ENCODE data around the gene ETNK2. TPM values are rescaled to one million over a fixed set of nuclear protein-coding genes. Genes with fewer than 3 reads are reported as not detected.
A peak's percentile ranks its signal among the peaks of the same experiment; 100 is the strongest.

Gene ETNK2
- total and polyA plus RNA-seq, 4 donors: 18.2 to 65.4 (median 41.4) TPM

- H3K4me3 ChIP-seq (ENCODE audit: low read depth, low read length): no peak overlapping the region
- no peak overlapping the region for H3K27ac ChIP-seq (ENCODE audit: low read depth, low read length)
- WGBS (ENCODE audit: insufficient coverage): 100% methylated on average over 2 of the region's 2 CpGs
- H3K27me3 ChIP-seq (ENCODE audit: control insufficient read depth, insufficient read depth, low read length): peaks cover 13% of the 10 kb centered on the region
- no peak for DNase-seq (ENCODE audit: low read depth in 4 of 6, low spot score in 6 of 6)
- H3K9me3 ChIP-seq (ENCODE audit: control insufficient read depth, insufficient read depth, low read length): no peaks in the 10 kb centered on the region
- peaks cover 58% of the 10 kb centered on the region for H3K4me1 ChIP-seq (ENCODE audit: control insufficient read depth, insufficient read depth, low read length)
- no peaks in the 10 kb centered on the region for H3K36me3 ChIP-seq (ENCODE audit: control insufficient read depth, insufficient read depth, low read length)
These were observed 42.2 kb upstream of the ETNK2 start for GRCh38 chr1:204194080-204194479.

GRCh38 chr1:204192589-204193352 lies 40.9 kb upstream of the ETNK2 start:
- no peak for DNase-seq (ENCODE audit: low read depth in 4 of 6, low spot score in 6 of 6)
- H3K9me3 ChIP-seq (ENCODE audit: control insufficient read depth, insufficient read depth, low read length): no peaks in the 10 kb centered on the region
- no peak overlapping the region for H3K4me3 ChIP-seq (ENCODE audit: low read depth, low read length)
- 60% methylated on average over 1 of the region's 3 CpGs for WGBS (ENCODE audit: insufficient coverage)
- no peak overlapping the region for H3K27ac ChIP-seq (ENCODE audit: low read depth, low read length)
- H3K27me3 ChIP-seq (ENCODE audit: control insufficient read depth, insufficient read depth, low read length): peaks cover 18% of the 10 kb centered on the region
- H3K36me3 ChIP-seq (ENCODE audit: control insufficient read depth, insufficient read depth, low read length): no peaks in the 10 kb centered on the region
- H3K4me1 ChIP-seq (ENCODE audit: control insufficient read depth, insufficient read depth, low read length): peaks cover 50% of the 10 kb centered on the region

GRCh38 chr1:204192046-204192445 lies 40.2 kb upstream of the ETNK2 start:
- H3K27ac ChIP-seq (ENCODE audit: low read depth, low read length): peak overlapping the region; percentile 26
- H3K9me3 ChIP-seq (ENCODE audit: control insufficient read depth, insufficient read depth, low read length): no peaks in the 10 kb centered on the region
- no peak overlapping the region for H3K4me3 ChIP-seq (ENCODE audit: low read depth, low read length)
- H3K4me1 ChIP-seq (ENCODE audit: control insufficient read depth, insufficient read depth, low read length): peaks cover 50% of the 10 kb centered on the region
- H3K27me3 ChIP-seq (ENCODE audit: control insufficient read depth, insufficient read depth, low read length): peaks cover 22% of the 10 kb centered on the region
- no peaks in the 10 kb centered on the region for H3K36me3 ChIP-seq (ENCODE audit: control insufficient read depth, insufficient read depth, low read length)
- no peak for DNase-seq (ENCODE audit: low read depth in 4 of 6, low spot score in 6 of 6)
- WGBS (ENCODE audit: insufficient coverage): 100% methylated on average over 1 of the region's 2 CpGs

GRCh38 chr1:204191456-204191855 lies 39.6 kb upstream of the ETNK2 start:
- Histone ChIP-seq H3K36me3 (ENCODE audit: control insufficient read depth, insufficient read depth, low read length) (no peaks in the 10 kb centered on the region), H3K4me1 (ENCODE audit: control insufficient read depth, insufficient read depth, low read length) (peaks cover 50% of the 10 kb centered on the region), H3K27ac (ENCODE audit: low read depth, low read length) (no peak overlapping the region), H3K4me3 (ENCODE audit: low read depth, low read length) (no peak overlapping the region), H3K9me3 (ENCODE audit: control insufficient read depth, insufficient read depth, low read length) (no peaks in the 10 kb centered on the region), H3K27me3 (ENCODE audit: control insufficient read depth, insufficient read depth, low read length) (peaks cover 22% of the 10 kb centered on the region)
- peak; percentile 58 to 94 (median 82) for DNase-seq (ENCODE audit: low read depth in 4 of 6, low spot score in 6 of 6)
- whole genome bisulfite sequencing (ENCODE audit: insufficient coverage): 28% methylated on average over 5 of the region's 7 CpGs

- WGBS (ENCODE audit: insufficient coverage): 10% methylated on average over 31 of the region's 44 CpGs
- Histone ChIP-seq H3K4me1 (ENCODE audit: control insufficient read depth, insufficient read depth, low read length) (peaks cover 44% of the 10 kb centered on the region), H3K36me3 (ENCODE audit: control insufficient read depth, insufficient read depth, low read length) (no peaks in the 10 kb centered on the region), H3K27me3 (ENCODE audit: control insufficient read depth, insufficient read depth, low read length) (peaks cover 22% of the 10 kb centered on the region), H3K27ac (ENCODE audit: low read depth, low read length) (no peak overlapping the region), H3K9me3 (ENCODE audit: control insufficient read depth, insufficient read depth, low read length) (no peaks in the 10 kb centered on the region), H3K4me3 (ENCODE audit: low read depth, low read length) (no peak overlapping the region)
- peak in 2 of 6 donors; percentile 44 to 78 for DNase-seq (ENCODE audit: low read depth in 4 of 6, low spot score in 6 of 6)
These were observed 38.7 kb upstream of the ETNK2 start for GRCh38 chr1:204190212-204191211.

GRCh38 chr1:204188959-204189639 lies 37.3 kb upstream of the ETNK2 start:
- H3K4me3 ChIP-seq (ENCODE audit: low read depth, low read length): no peak overlapping the region
- H3K9me3 ChIP-seq (ENCODE audit: control insufficient read depth, insufficient read depth, low read length): no peaks in the 10 kb centered on the region
- H3K4me1 ChIP-seq (ENCODE audit: control insufficient read depth, insufficient read depth, low read length): peaks cover 39% of the 10 kb centered on the region
- DNase-seq (ENCODE audit: low read depth in 4 of 6, low spot score in 6 of 6): peak in 4 of 6 donors; percentile 47 to 94 (median 64)
- no peak overlapping the region for H3K27ac ChIP-seq (ENCODE audit: low read depth, low read length)
- 71% methylated on average over 5 of the region's 11 CpGs for WGBS (ENCODE audit: insufficient coverage)
- peaks cover 22% of the 10 kb centered on the region for H3K27me3 ChIP-seq (ENCODE audit: control insufficient read depth, insufficient read depth, low read length)
- no peaks in the 10 kb centered on the region for H3K36me3 ChIP-seq (ENCODE audit: control insufficient read depth, insufficient read depth, low read length)

- H3K4me3 ChIP-seq (ENCODE audit: low read depth, low read length): no peak overlapping the region
- no peak for DNase-seq (ENCODE audit: low read depth in 4 of 6, low spot score in 6 of 6)
- H3K27ac ChIP-seq (ENCODE audit: low read depth, low read length): no peak overlapping the region
- WGBS (ENCODE audit: insufficient coverage): 86% methylated on average over 4 of the region's 10 CpGs
- peaks cover 24% of the 10 kb centered on the region for H3K4me1 ChIP-seq (ENCODE audit: control insufficient read depth, insufficient read depth, low read length)
- no peaks in the 10 kb centered on the region for H3K9me3 ChIP-seq (ENCODE audit: control insufficient read depth, insufficient read depth, low read length)
- no peaks in the 10 kb centered on the region for H3K36me3 ChIP-seq (ENCODE audit: control insufficient read depth, insufficient read depth, low read length)
- peaks cover 16% of the 10 kb centered on the region for H3K27me3 ChIP-seq (ENCODE audit: control insufficient read depth, insufficient read depth, low read length)
These were observed 34.8 kb upstream of the ETNK2 start for GRCh38 chr1:204186597-204186996.

GRCh38 chr1:204181116-204181515 lies 29.3 kb upstream of the ETNK2 start:
- no peak overlapping the region for H3K4me3 ChIP-seq (ENCODE audit: low read depth, low read length)
- H3K36me3 ChIP-seq (ENCODE audit: control insufficient read depth, insufficient read depth, low read length): no peaks in the 10 kb centered on the region
- no peaks in the 10 kb centered on the region for H3K4me1 ChIP-seq (ENCODE audit: control insufficient read depth, insufficient read depth, low read length)
- H3K27me3 ChIP-seq (ENCODE audit: control insufficient read depth, insufficient read depth, low read length): no peaks in the 10 kb centered on the region
- no peak for DNase-seq (ENCODE audit: low read depth in 4 of 6, low spot score in 6 of 6)
- WGBS (ENCODE audit: insufficient coverage): no CpG with 5 or more reads among the region's 1 CpG
- no peak overlapping the region for H3K27ac ChIP-seq (ENCODE audit: low read depth, low read length)
- no peaks in the 10 kb centered on the region for H3K9me3 ChIP-seq (ENCODE audit: control insufficient read depth, insufficient read depth, low read length)

- H3K9me3 ChIP-seq (ENCODE audit: control insufficient read depth, insufficient read depth, low read length): no peaks in the 10 kb centered on the region
- H3K4me1 ChIP-seq (ENCODE audit: control insufficient read depth, insufficient read depth, low read length): no peaks in the 10 kb centered on the region
- H3K4me3 ChIP-seq (ENCODE audit: low read depth, low read length): no peak overlapping the region
- 68% methylated on average over 5 of the region's 6 CpGs for WGBS (ENCODE audit: insufficient coverage)
- no peak for DNase-seq (ENCODE audit: low read depth in 4 of 6, low spot score in 6 of 6)
- no peaks in the 10 kb centered on the region for H3K36me3 ChIP-seq (ENCODE audit: control insufficient read depth, insufficient read depth, low read length)
- H3K27me3 ChIP-seq (ENCODE audit: control insufficient read depth, insufficient read depth, low read length): no peaks in the 10 kb centered on the region
- no peak overlapping the region for H3K27ac ChIP-seq (ENCODE audit: low read depth, low read length)
These were observed 28.3 kb upstream of the ETNK2 start for GRCh38 chr1:204180133-204180532.
